ENCODE measurements around the gene UNC79. TPM values are rescaled to one million over a fixed set of nuclear protein-coding genes. Genes with fewer than 3 reads are reported as not detected.

The UNC79 gene
- total and polyA plus RNA-seq, 2 donors (not counting 3 experiments of a cell fraction or from before 2014, with no cell fraction given): not detected

GRCh38 chr14:93690146-93690545 lies 259.4 kb downstream of the UNC79 start:
- H3K4me2 ChIP-seq (ENCODE audit: insufficient read depth, low read length): no peak overlapping the region
- no peaks in the 10 kb centered on the region for H3K9me1 ChIP-seq (replicated peaks; ENCODE audit: control insufficient read depth, extremely low read depth, insufficient read depth, low read length)
- DNase-seq (ENCODE audit: low read depth, low spot score) (no peak), FAIRE-seq (no peak)
- CTCF ChIA-PET: no interaction called here
- no peaks in the 10 kb centered on the region for H3K9me3 ChIP-seq (replicated peaks; ENCODE audit: control insufficient read depth, insufficient read depth, low read length)
- intact Hi-C loops (cut with micrococcal nuclease): no loop called here
- no peaks in the 10 kb centered on the region for H4K20me1 ChIP-seq (replicated peaks; ENCODE audit: control insufficient read depth, extremely low read depth, insufficient read depth, low read length)
- H3K4me1 ChIP-seq (ENCODE audit: control insufficient read depth, extremely low read depth, insufficient read depth, low read length): no peaks in the 10 kb centered on the region
- H3K36me3 ChIP-seq (ENCODE audit: control insufficient read depth in 2 of 2, extremely low read depth in 1 of 2, insufficient read depth in 2 of 2, low read length in 2 of 2): no peaks in the 10 kb centered on the region
- BruUV-seq (replicated peaks): no TSS peak
- TF ChIP-seq EZH2 (IDR thresholded peaks at IDR 0.05; ENCODE audit: borderline replicate concordance, low read depth, low read length, severe bottlenecking): no peak
- no peak for TF ChIP-seq GATA2 (IDR thresholded peaks at IDR 0.05; ENCODE audit: insufficient read depth, insufficient read length, low read depth, low read length)
- no peak for TF ChIP-seq CTCF (IDR thresholded peaks at IDR 0.05; ENCODE audit: extremely low read depth in 1 of 2, insufficient read depth in 1 of 2, low read depth in 1 of 2, low read length in 2 of 2)
- TF ChIP-seq MAX (IDR thresholded peaks at IDR 0.05; ENCODE audit: insufficient read depth, insufficient read length): no peak
- TF ChIP-seq POLR2AphosphoS5 (IDR thresholded peaks at IDR 0.05; ENCODE audit: insufficient read depth, low read depth, low read length): no peak
- no peak for TF ChIP-seq POLR2A (IDR thresholded peaks at IDR 0.05; ENCODE audit: low read depth, low read length)
- no peak for TF ChIP-seq FOS (IDR thresholded peaks at IDR 0.05; ENCODE audit: borderline replicate concordance, insufficient read depth, low read length)
- no peak for TF ChIP-seq MYC (IDR thresholded peaks at IDR 0.05; ENCODE audit: low read depth, low read length)
- no peak overlapping the region for H3K4me3 ChIP-seq (replicated peaks in 1 of 3; ENCODE audit: insufficient read depth in 1 of 3, low read depth in 1 of 3, low read length in 3 of 3)
- dilution Hi-C loops (cut with MboI; ENCODE audit: extremely low pct_ligation_motif_present, low sequenced_read_pairs): no loop called here
- no peak overlapping the region for H3K9ac ChIP-seq (replicated peaks; ENCODE audit: extremely low read depth, insufficient read depth, low read length)
- H3K27me3 ChIP-seq (ENCODE audit: control insufficient read depth in 2 of 2, insufficient read depth in 2 of 2, low read length in 2 of 2): no peaks in the 10 kb centered on the region
- no peak overlapping the region for H2AFZ ChIP-seq (ENCODE audit: low read depth, low read length)
- no peak overlapping the region for H3K27ac ChIP-seq (ENCODE audit: insufficient read depth, low read depth, low read length)
- H3K79me2 ChIP-seq (ENCODE audit: control insufficient read depth, insufficient read depth, low read length): no peaks in the 10 kb centered on the region
- POLR2A ChIA-PET: no interaction called here

All from endothelial cell of umbilical vein (primary cell).